HEK293 (cell line): ENCODE results near the gene PAX9.
A peak's percentile ranks its signal among the peaks of the same experiment; 100 is the strongest.

ENCODE experiments used
- CTCF ChIA-PET: fragments of 350-600 bp; formaldehyde crosslinking; extraction: SDS; loops from one replicate; lab custom pipeline; 2021; ENCODE audit warnings: antibody characterized with exemption; lab: Yijun Ruan, JAX
- POLR2A ChIA-PET: fragments of 300-600 bp; formaldehyde crosslinking; extraction: SDS; loops from one replicate; lab custom pipeline; 2020; ENCODE audit warnings: antibody characterized with exemption, inconsistent platforms; lab: Yijun Ruan, JAX
- H3K27ac ChIP-seq: fragments of 200-500 bp; sonication (Bioruptor generic); 2 replicates; pipeline ENCODE4 v1.5.1; 2014; ENCODE audit warnings: low read depth, low read length, control low read depth, inconsistent platforms; ENCODE audit errors: extremely low read depth
- H3K36me3 ChIP-seq, 2 experiments: fragments of 200-500 bp in 1 of 2; sonication (Bioruptor generic) in 1 of 2; 1 replicate in 1 of 2; 2 replicates in 1 of 2; pipeline ENCODE4 v1.5.1; 2014 to 2017; ENCODE audit warnings: inconsistent platforms in 2 of 2, low read length in 2 of 2; ENCODE audit not compliant: control insufficient read depth in 2 of 2, insufficient read depth in 1 of 2
- H3K4me1 ChIP-seq: fragments of 200-500 bp; sonication (Bioruptor generic); 2 replicates; pipeline ENCODE4 v1.5.1; 2014; ENCODE audit warnings: mild to moderate bottlenecking, low read length, inconsistent platforms; ENCODE audit not compliant: control insufficient read depth, insufficient read depth
- H3K4me3 ChIP-seq: 2 replicates; pipeline ENCODE4 v1.5.1; 2011; ENCODE audit warnings: low read depth, mild to moderate bottlenecking, control low read depth, low read length, moderate library complexity
- H3K9me3 ChIP-seq: fragments of 200-500 bp; sonication (Bioruptor generic); 2 replicates; pipeline ENCODE4 v1.5.1; 2014; ENCODE audit warnings: low read depth, low read length, inconsistent platforms; ENCODE audit not compliant: control insufficient read depth, insufficient read depth
- HOXD13 ChIP-seq: sonication (generic); formaldehyde crosslinking; IDR thresholded peaks from 2 replicates; pipeline ENCODE4 v1.8.0; 2022; ENCODE audit warnings: missing genetic modification reagents, borderline replicate concordance
- SCRT1 ChIP-seq: fragments of 450-650 bp; formaldehyde crosslinking; IDR thresholded peaks from 2 replicates; pipeline ENCODE4 v1.5.1; 2016; ENCODE audit warnings: missing biosample characterization, missing genetic modification characterization, borderline replicate concordance
- SP7 ChIP-seq: fragments of 450-650 bp; formaldehyde crosslinking; IDR thresholded peaks from 2 replicates; pipeline ENCODE4 v1.5.1; 2016; ENCODE audit warnings: missing biosample characterization, missing genetic modification characterization
- ZBTB20 ChIP-seq: fragments of 450-650 bp; formaldehyde crosslinking; IDR thresholded peaks from 2 replicates; pipeline ENCODE4 v1.5.1; 2016; ENCODE audit warnings: missing biosample characterization, missing genetic modification characterization
- ZBTB48 ChIP-seq: fragments of 450-650 bp; formaldehyde crosslinking; IDR thresholded peaks from 2 replicates; pipeline ENCODE4 v1.5.1; 2016; ENCODE audit warnings: missing biosample characterization, missing genetic modification characterization
- ZFP37 ChIP-seq: fragments of 450-650 bp; formaldehyde crosslinking; IDR thresholded peaks from 2 replicates; pipeline ENCODE4 v1.5.1; 2016; ENCODE audit warnings: missing biosample characterization, missing genetic modification characterization
- ZFP69B ChIP-seq: fragments of 450-650 bp; formaldehyde crosslinking; IDR thresholded peaks from 2 replicates; pipeline ENCODE4 v1.5.1; 2016; ENCODE audit warnings: missing biosample characterization, missing genetic modification characterization
- ZNF121 ChIP-seq: fragments of 450-650 bp; formaldehyde crosslinking; IDR thresholded peaks from 2 replicates; pipeline ENCODE4 v1.5.1; 2016; ENCODE audit warnings: missing biosample characterization, missing genetic modification characterization
- ZNF155 ChIP-seq: fragments of 450-650 bp; formaldehyde crosslinking; IDR thresholded peaks from 2 replicates; pipeline ENCODE4 v1.5.1; 2016; ENCODE audit warnings: missing biosample characterization, missing genetic modification characterization
- ZNF169 ChIP-seq: fragments of 450-650 bp; formaldehyde crosslinking; IDR thresholded peaks from 2 replicates; pipeline ENCODE4 v1.5.1; 2016; ENCODE audit warnings: missing biosample characterization, missing genetic modification characterization
- ZNF174 ChIP-seq: fragments of 450-650 bp; formaldehyde crosslinking; IDR thresholded peaks from 2 replicates; pipeline ENCODE4 v1.5.0; 2017; ENCODE audit warnings: missing biosample characterization, mild to moderate bottlenecking, missing genetic modification characterization
- ZNF184 ChIP-seq: fragments of 450-650 bp; IDR thresholded peaks from 2 replicates; pipeline ENCODE4 v1.5.1; 2018; ENCODE audit warnings: missing biosample characterization, mild to moderate bottlenecking, missing genetic modification characterization
- ZNF19 ChIP-seq: fragments of 450-650 bp; formaldehyde crosslinking; IDR thresholded peaks from 2 replicates; pipeline ENCODE4; 2016; ENCODE audit warnings: missing biosample characterization, missing genetic modification characterization, low read depth
- ZNF335 ChIP-seq: fragments of 450-650 bp; formaldehyde crosslinking; conservative IDR thresholded peaks from 2 replicates; pipeline ENCODE4 v1.5.1; 2016; ENCODE audit warnings: missing biosample characterization, missing genetic modification characterization
- ZNF48 ChIP-seq: fragments of 450-650 bp; formaldehyde crosslinking; IDR thresholded peaks from 2 replicates; pipeline ENCODE4 v1.5.1; 2016; ENCODE audit warnings: missing biosample characterization, missing genetic modification characterization
- ZNF521 ChIP-seq: fragments of 450-650 bp; formaldehyde crosslinking; IDR thresholded peaks from 2 replicates; pipeline ENCODE4 v1.5.1; 2017; ENCODE audit warnings: missing biosample characterization, mild to moderate bottlenecking, missing genetic modification characterization
- ZNF560 ChIP-seq: fragments of 450-650 bp; formaldehyde crosslinking; IDR thresholded peaks from 2 replicates; pipeline ENCODE4 v1.5.1; 2017; ENCODE audit warnings: missing biosample characterization, missing genetic modification characterization, borderline replicate concordance
- ZNF600 ChIP-seq: fragments of 450-650 bp; formaldehyde crosslinking; IDR thresholded peaks from 2 replicates; pipeline ENCODE4 v1.5.1; 2016; ENCODE audit warnings: missing biosample characterization, missing genetic modification characterization
- ZNF658 ChIP-seq: fragments of 450-650 bp; formaldehyde crosslinking; IDR thresholded peaks from 2 replicates; pipeline ENCODE4; 2016; ENCODE audit warnings: missing biosample characterization, missing genetic modification characterization
- ZNF701 ChIP-seq: fragments of 450-650 bp; formaldehyde crosslinking; IDR thresholded peaks from 2 replicates; pipeline ENCODE4 v1.5.1; 2016; ENCODE audit warnings: missing biosample characterization, missing genetic modification characterization
- ZNF747 ChIP-seq: fragments of 450-650 bp; formaldehyde crosslinking; IDR thresholded peaks from 2 replicates; pipeline ENCODE4 v1.5.1; 2016; ENCODE audit warnings: missing biosample characterization, missing genetic modification characterization
- TF ChIP-seq, protein P1 (sequence below): fragments of 450-650 bp; formaldehyde crosslinking; IDR thresholded peaks from 2 replicates; pipeline ENCODE4 v1.5.1; 2016; ENCODE audit warnings: missing biosample characterization, missing genetic modification characterization
- TF ChIP-seq, protein P2 (sequence below): fragments of 450-650 bp; formaldehyde crosslinking; optimal IDR thresholded peaks from 2 replicates; pipeline ENCODE3; 2016; ENCODE audit warnings: missing biosample characterization, mild to moderate bottlenecking, missing genetic modification characterization
- TF ChIP-seq, protein P3 (sequence below): fragments of 450-650 bp; formaldehyde crosslinking; IDR thresholded peaks from 2 replicates; pipeline ENCODE4 v1.5.1; 2016; ENCODE audit warnings: missing biosample characterization, missing genetic modification characterization
- TF ChIP-seq, protein P4 (sequence below): IDR thresholded peaks from 2 replicates; pipeline ENCODE4 v1.6.1; 2011; ENCODE audit warnings: mild to moderate bottlenecking, low read depth, low read length, borderline replicate concordance
- TF ChIP-seq, protein P5 (sequence below): fragments of 450-650 bp; formaldehyde crosslinking; IDR thresholded peaks from 2 replicates; pipeline ENCODE4 v1.5.1; 2016; ENCODE audit warnings: missing biosample characterization, missing genetic modification characterization, borderline replicate concordance
- TF ChIP-seq, protein P6 (sequence below): fragments of 450-650 bp; formaldehyde crosslinking; IDR thresholded peaks from 2 replicates; pipeline ENCODE4 v1.5.1; 2016; ENCODE audit warnings: missing biosample characterization, missing genetic modification characterization

The PAX9 gene

DNA sequence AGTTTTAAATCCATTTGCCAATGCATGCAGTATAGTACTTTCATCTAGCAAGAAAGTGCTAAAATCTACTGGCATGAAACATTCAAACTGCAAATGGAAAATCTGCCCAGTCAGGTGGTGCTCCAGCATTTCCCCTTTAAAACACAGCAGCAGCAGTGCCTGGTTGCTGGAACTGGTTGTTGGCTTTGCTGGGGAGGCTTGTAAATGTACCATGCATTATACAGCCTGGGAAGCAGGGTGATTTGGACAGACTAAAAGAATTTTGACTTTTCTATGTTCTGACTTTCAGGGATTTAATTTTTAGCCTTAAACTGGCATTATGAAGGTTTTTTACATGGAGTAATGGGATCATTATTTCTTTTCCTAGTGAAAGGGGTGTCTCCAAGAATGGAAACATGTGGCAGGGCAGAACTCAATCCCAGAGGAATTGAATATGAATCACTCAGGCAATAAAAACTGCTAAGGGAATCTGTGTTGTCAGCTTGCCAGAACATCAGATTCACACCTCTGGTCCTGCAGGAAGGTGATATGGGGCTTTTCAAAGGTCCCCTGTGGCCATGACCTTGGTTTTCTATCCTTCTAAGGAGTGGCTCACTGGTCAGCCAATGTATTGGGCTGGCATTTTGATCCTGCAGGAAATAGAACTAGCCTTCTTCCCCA lies 9.0 kb upstream of the PAX9 start (continued):
- TF ChIP-seq, protein P1, sequence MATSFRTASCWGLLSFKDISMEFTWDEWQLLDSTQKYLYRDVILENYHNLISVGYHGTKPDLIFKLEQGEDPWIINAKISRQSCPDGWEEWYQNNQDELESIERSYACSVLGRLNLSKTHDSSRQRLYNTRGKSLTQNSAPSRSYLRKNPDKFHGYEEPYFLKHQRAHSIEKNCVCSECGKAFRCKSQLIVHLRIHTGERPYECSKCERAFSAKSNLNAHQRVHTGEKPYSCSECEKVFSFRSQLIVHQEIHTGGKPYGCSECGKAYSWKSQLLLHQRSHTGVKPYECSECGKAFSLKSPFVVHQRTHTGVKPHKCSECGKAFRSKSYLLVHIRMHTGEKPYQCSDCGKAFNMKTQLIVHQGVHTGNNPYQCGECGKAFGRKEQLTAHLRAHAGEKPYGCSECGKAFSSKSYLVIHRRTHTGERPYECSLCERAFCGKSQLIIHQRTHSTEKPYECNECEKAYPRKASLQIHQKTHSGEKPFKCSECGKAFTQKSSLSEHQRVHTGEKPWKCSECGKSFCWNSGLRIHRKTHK (tag by site-specific recombination), result no peak
- no peak for TF ChIP-seq SCRT1 (tag by site-specific recombination)
- TF ChIP-seq, protein P2, sequence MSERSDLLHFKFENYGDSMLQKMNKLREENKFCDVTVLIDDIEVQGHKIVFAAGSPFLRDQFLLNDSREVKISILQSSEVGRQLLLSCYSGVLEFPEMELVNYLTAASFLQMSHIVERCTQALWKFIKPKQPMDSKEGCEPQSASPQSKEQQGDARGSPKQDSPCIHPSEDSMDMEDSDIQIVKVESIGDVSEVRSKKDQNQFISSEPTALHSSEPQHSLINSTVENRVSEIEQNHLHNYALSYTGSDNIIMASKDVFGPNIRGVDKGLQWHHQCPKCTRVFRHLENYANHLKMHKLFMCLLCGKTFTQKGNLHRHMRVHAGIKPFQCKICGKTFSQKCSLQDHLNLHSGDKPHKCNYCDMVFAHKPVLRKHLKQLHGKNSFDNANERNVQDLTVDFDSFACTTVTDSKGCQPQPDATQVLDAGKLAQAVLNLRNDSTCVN, result no peak
- peak; percentile 82 for TF ChIP-seq ZNF600 (tag by site-specific recombination)
- TF ChIP-seq ZBTB48 (tag by site-specific recombination), result no peak
- TF ChIP-seq, protein P3, sequence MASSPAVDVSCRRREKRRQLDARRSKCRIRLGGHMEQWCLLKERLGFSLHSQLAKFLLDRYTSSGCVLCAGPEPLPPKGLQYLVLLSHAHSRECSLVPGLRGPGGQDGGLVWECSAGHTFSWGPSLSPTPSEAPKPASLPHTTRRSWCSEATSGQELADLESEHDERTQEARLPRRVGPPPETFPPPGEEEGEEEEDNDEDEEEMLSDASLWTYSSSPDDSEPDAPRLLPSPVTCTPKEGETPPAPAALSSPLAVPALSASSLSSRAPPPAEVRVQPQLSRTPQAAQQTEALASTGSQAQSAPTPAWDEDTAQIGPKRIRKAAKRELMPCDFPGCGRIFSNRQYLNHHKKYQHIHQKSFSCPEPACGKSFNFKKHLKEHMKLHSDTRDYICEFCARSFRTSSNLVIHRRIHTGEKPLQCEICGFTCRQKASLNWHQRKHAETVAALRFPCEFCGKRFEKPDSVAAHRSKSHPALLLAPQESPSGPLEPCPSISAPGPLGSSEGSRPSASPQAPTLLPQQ (tag by site-specific recombination), result peak; percentile 95
- TF ChIP-seq, protein P4, sequence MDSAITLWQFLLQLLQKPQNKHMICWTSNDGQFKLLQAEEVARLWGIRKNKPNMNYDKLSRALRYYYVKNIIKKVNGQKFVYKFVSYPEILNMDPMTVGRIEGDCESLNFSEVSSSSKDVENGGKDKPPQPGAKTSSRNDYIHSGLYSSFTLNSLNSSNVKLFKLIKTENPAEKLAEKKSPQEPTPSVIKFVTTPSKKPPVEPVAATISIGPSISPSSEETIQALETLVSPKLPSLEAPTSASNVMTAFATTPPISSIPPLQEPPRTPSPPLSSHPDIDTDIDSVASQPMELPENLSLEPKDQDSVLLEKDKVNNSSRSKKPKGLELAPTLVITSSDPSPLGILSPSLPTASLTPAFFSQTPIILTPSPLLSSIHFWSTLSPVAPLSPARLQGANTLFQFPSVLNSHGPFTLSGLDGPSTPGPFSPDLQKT, result no peak
- no peak for TF ChIP-seq ZNF747 (tag by site-specific recombination)
- peak; percentile 58 for TF ChIP-seq ZNF184 (tag by site-specific recombination)
- TF ChIP-seq ZNF335 (tag by site-specific recombination), result peak; percentile 25
- TF ChIP-seq ZNF155, result no peak
- TF ChIP-seq ZNF701, result no peak
- no peak for TF ChIP-seq ZNF521 (tag by site-specific recombination)
- TF ChIP-seq SP7 (tag by site-specific recombination), result no peak
- peak; percentile 65; the same call in 1 of the 2 replicates for TF ChIP-seq ZBTB20 (tag by site-specific recombination)
- no peak for TF ChIP-seq HOXD13 (CRISPR knock-in tag)
- peak; percentile 85; the same call in 1 of the 2 replicates for TF ChIP-seq ZFP69B

DNA sequence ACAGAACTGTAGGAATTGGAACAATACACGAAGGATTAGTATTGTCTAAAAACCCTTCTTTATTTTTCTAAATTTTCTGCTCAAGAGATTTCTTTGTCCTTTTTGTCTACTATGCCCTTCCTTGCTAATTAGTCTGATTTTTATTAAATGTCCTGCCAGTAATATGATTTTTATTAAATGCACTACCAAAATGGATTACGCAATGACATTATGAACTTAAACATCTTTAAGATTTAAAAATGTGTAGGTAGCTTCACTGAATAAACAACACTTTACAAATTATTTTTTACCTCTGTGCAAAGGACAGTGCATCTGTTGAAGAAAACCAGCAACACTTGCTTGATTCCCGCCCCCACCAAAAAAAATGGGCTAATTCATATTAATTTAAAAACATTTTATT lies 8.2 kb upstream of the PAX9 start:
- CTCF ChIA-PET, result interaction anchor here (0.6 kb wide), 2 partner anchors 252 to 623 kb away, joined by 3 to 4 read pairs; no protein-coding TSS in a partner anchor
- Histone ChIP-seq H3K36me3 (no peaks in the 10 kb centered on the region), H3K27ac (no peak overlapping the region), H3K4me3 (no peak overlapping the region), H3K9me3 (no peaks in the 10 kb centered on the region), H3K4me1 (peaks cover 9% of the 10 kb centered on the region)
- TF ChIP-seq ZNF560 (tag by site-specific recombination) (no peak), ZNF121 (tag by site-specific recombination) (no peak), ZFP37 (tag by site-specific recombination) (no peak), ZNF658 (tag by site-specific recombination) (no peak), ZNF174 (tag by site-specific recombination) (no peak), ZNF19 (tag by site-specific recombination) (no peak), ZNF169 (tag by site-specific recombination) (no peak), ZNF48 (no peak)
- TF ChIP-seq, protein P5, sequence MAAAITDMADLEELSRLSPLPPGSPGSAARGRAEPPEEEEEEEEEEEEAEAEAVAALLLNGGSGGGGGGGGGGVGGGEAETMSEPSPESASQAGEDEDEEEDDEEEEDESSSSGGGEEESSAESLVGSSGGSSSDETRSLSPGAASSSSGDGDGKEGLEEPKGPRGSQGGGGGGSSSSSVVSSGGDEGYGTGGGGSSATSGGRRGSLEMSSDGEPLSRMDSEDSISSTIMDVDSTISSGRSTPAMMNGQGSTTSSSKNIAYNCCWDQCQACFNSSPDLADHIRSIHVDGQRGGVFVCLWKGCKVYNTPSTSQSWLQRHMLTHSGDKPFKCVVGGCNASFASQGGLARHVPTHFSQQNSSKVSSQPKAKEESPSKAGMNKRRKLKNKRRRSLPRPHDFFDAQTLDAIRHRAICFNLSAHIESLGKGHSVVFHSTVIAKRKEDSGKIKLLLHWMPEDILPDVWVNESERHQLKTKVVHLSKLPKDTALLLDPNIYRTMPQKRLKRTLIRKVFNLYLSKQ, result no peak
- TF ChIP-seq, protein P6, sequence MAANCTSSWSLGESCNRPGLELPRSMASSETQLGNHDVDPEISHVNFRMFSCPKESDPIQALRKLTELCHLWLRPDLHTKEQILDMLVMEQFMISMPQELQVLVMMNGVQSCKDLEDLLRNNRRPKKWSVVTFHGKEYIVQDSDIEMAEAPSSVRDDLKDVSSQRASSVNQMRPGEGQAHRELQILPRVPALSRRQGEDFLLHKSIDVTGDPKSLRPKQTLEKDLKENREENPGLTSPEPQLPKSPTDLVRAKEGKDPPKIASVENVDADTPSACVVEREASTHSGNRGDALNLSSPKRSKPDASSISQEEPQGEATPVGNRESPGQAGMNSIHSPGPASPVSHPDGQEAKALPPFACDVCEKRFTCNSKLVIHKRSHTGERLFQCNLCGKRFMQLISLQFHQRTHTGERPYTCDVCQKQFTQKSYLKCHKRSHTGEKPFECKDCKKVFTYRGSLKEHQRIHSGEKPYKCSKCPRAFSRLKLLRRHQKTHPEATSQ (tag by site-specific recombination), result no peak
- POLR2A ChIA-PET, result no interaction called here
